Activated T-cell treated with anti-CD3 and anti-CD28 coated beads, Interleukin-2, amount 50 U/mL, for 4 hours (primary cell): ENCODE measurements around the gene HTR3A. TPM values are rescaled to one million over a fixed set of nuclear protein-coding genes. Genes with fewer than 3 reads are reported as not detected.
"Not testable (repeated sequence)": the region's sequence is repeated elsewhere in the genome, so short reads cannot be mapped to it uniquely, and the experiment has no call there.

Experiments used
- ATAC-seq, 2 donors: fragments of 200-7000 bp; cut with Tn5 transposase; one replicate each; pipeline ENCODE4 v1.10.0; 2021
- DNase-seq: peaks from one replicate; pipeline ENCODE4 v3.0.0-alpha.2; 2020
- H3K27me3 Mint-ChIP-seq: one replicate; pipeline ENCODE4 v1.8.0; 2021; ENCODE audit warnings: low read depth, mixed read lengths
- H3K36me3 Mint-ChIP-seq: one replicate; pipeline ENCODE4 v1.8.0; 2022; ENCODE audit warnings: mixed read lengths; ENCODE audit not compliant: insufficient read depth
- H3K4me1 Mint-ChIP-seq: one replicate; pipeline ENCODE4 v1.8.0; 2021; ENCODE audit warnings: low read depth, mixed read lengths
- H3K4me3 Mint-ChIP-seq: one replicate; pipeline ENCODE4 v1.8.0; 2021; ENCODE audit warnings: mild to moderate bottlenecking, moderate library complexity, mixed read lengths
- H3K9me3 Mint-ChIP-seq: one replicate; pipeline ENCODE4 v1.8.0; 2021; ENCODE audit warnings: mixed read lengths
- total RNA-seq, 3 donors: library from RNA; stranded (reverse); gene quantifications; one replicate each; pipeline ENCODE4 v1.2.1, GENCODE V29; 2021

HTR3A gene
- total RNA-seq = not detected

GRCh38 chr11:113974741-113975470 is at the start of gene HTR3A:
TSS of gene HTR3A (plus strand) at chr11:113975108. CDS start at chr11:113975326, 218 bp downstream.
- DNase-seq (no peak), ATAC-seq (no peak)
- no peaks in the 10 kb centered on the region for H3K27me3 Mint-ChIP-seq
- H3K36me3 Mint-ChIP-seq = no peaks in the 10 kb centered on the region
- H3K4me1 Mint-ChIP-seq = peaks cover 4% of the 10 kb centered on the region
- H3K4me3 Mint-ChIP-seq = no peak within 1 kb of the TSS
- H3K9me3 Mint-ChIP-seq = no peaks in the 10 kb centered on the region

DNA sequence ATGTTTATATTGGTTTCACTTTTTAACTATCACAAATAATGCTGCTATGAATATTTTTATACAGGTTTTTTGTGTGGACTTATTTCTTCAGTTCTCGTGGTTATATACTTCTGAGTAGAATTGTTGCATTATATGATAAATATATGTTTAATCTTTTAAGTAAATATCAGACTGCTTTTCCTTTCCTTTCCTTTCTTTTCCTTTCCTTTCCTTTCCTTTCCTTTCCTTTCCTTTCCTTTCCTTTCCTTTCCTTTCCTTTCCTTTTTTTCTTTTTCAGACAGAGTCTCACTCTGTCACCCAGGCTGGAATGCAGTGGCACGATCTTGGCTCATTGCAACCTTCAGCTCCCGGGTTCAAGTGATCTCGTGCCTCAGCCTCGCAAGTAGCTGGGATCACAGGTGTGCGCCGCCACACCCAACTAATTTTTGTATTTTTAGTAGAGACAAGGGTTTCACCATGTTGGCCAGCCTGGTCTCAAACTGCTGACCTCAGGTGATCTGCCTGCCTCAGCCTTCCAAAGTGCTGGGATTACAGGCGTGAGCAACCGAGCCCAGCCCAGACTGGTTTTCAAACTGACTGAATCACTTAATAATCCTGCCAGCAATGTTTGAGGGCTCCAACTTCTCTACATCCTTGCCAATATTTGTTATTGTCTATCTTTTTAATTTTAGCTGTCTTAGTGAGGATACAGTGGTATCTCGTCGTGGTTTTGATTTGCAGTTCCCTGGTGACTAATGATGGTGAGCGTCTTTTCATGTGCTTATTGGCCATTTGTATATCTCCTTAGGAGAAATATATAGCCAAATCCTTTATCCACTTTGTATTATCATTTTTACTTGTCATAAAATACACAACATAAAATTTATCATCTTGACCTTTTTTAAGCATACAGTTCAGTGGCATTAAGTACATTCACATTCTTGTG is 48.4 kb upstream of the HTR3A start:
- H3K27me3 Mint-ChIP-seq = peaks cover 17% of the 10 kb centered on the region
- H3K9me3 Mint-ChIP-seq = no peaks in the 10 kb centered on the region
- H3K4me1 Mint-ChIP-seq = no peaks in the 10 kb centered on the region
- ATAC-seq = no peak
- no peaks in the 10 kb centered on the region for H3K36me3 Mint-ChIP-seq
- H3K4me3 Mint-ChIP-seq = no peak overlapping the region
- DNase-seq = no peak

- no peak for ATAC-seq
- H3K27me3 Mint-ChIP-seq = peaks cover 21% of the 10 kb centered on the region
- H3K36me3 Mint-ChIP-seq = no peaks in the 10 kb centered on the region
- DNase-seq = no peak
- no peaks in the 10 kb centered on the region for H3K9me3 Mint-ChIP-seq
- H3K4me1 Mint-ChIP-seq = no peaks in the 10 kb centered on the region
- H3K4me3 Mint-ChIP-seq = no peak overlapping the region
Observed at GRCh38 chr11:113928311-113928710, 46.6 kb upstream of the HTR3A start.

DNA sequence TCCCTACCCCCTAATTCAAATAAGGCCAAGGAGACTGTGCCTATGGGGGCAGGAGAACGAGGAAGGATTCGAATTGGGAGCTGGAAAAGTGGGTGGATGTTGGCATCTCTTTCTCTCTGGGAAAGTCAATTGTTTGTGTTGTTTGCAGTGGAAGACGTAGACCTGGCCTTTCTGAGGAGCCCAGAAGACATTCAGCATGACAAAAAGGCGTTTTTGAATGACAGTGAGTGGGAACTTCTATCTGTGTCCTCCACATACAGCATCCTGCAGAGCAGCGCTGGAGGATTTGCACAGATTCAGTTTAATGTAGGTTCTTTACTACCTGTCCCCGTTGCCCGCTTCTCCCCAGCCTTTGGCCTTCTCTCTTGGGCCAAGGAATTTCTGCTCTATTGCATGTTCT is 42.1 kb upstream of the HTR3A start:
- no peak overlapping the region for H3K4me3 Mint-ChIP-seq
- no peaks in the 10 kb centered on the region for H3K9me3 Mint-ChIP-seq
- H3K36me3 Mint-ChIP-seq = no peaks in the 10 kb centered on the region
- peaks cover 7% of the 10 kb centered on the region for H3K4me1 Mint-ChIP-seq
- ATAC-seq (no peak), DNase-seq (no peak)
- H3K27me3 Mint-ChIP-seq = peaks cover 28% of the 10 kb centered on the region

DNA sequence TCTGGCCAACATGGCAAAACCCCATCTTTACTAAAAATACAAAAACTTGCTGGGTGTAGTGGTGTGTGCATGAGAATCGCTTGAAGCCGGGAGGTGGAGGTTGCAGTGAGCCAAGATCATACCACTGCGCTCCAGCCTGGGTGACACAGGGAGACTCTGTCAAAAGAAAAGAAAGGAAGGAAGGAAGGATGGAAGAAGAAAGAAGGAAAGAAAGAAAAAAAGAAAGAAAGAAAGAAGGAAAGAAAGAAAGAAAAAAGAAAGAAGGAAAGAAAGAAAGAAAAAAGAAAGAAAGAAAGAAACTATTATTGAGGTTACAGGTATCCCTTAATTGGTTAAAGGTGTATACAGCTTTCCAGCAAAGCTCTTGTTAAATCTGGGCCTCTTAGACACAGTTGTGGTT is 40.7 kb upstream of the HTR3A start:
- not testable (repeated sequence) for H3K4me3 Mint-ChIP-seq, H3K9me3 Mint-ChIP-seq, DNase-seq, H3K4me1 Mint-ChIP-seq, H3K36me3 Mint-ChIP-seq, ATAC-seq
- peaks cover 21% of the 10 kb centered on the region for H3K27me3 Mint-ChIP-seq

- H3K4me1 Mint-ChIP-seq = peaks cover 7% of the 10 kb centered on the region
- H3K9me3 Mint-ChIP-seq = no peaks in the 10 kb centered on the region
- ATAC-seq = no peak
- DNase-seq = no peak
- no peaks in the 10 kb centered on the region for H3K36me3 Mint-ChIP-seq
- no peak overlapping the region for H3K4me3 Mint-ChIP-seq
- H3K27me3 Mint-ChIP-seq = peaks cover 21% of the 10 kb centered on the region
Observed at GRCh38 chr11:113934761-113935160, 40.1 kb upstream of the HTR3A start.

- DNase-seq (no peak), ATAC-seq (no peak)
- peaks cover 16% of the 10 kb centered on the region for H3K27me3 Mint-ChIP-seq
- H3K36me3 Mint-ChIP-seq = no peaks in the 10 kb centered on the region
- H3K4me1 Mint-ChIP-seq = peaks cover 7% of the 10 kb centered on the region
- H3K9me3 Mint-ChIP-seq = no peaks in the 10 kb centered on the region
- H3K4me3 Mint-ChIP-seq = no peak overlapping the region
Observed at GRCh38 chr11:113935858-113936257, 39.0 kb upstream of the HTR3A start.

GRCh38 chr11:113937918-113938317 is 37.0 kb upstream of the HTR3A start:
- Mint-ChIP-seq H3K36me3 (no peaks in the 10 kb centered on the region), H3K4me3 (no peak overlapping the region), H3K9me3 (no peaks in the 10 kb centered on the region), H3K4me1 (peaks cover 7% of the 10 kb centered on the region), H3K27me3 (peaks cover 8% of the 10 kb centered on the region)
- DNase-seq (no peak), ATAC-seq (no peak)

GRCh38 chr11:113942256-113942655 is 32.7 kb upstream of the HTR3A start:
- Mint-ChIP-seq H3K27me3 (peaks cover 8% of the 10 kb centered on the region), H3K4me1 (no peaks in the 10 kb centered on the region), H3K4me3 (no peak overlapping the region), H3K36me3 (no peaks in the 10 kb centered on the region), H3K9me3 (no peaks in the 10 kb centered on the region)
- DNase-seq (no peak), ATAC-seq (no peak)

- not testable (repeated sequence) for H3K4me1 Mint-ChIP-seq, DNase-seq, H3K4me3 Mint-ChIP-seq, H3K36me3 Mint-ChIP-seq, H3K9me3 Mint-ChIP-seq, ATAC-seq
- peaks cover 12% of the 10 kb centered on the region for H3K27me3 Mint-ChIP-seq
Observed at GRCh38 chr11:113946162-113946561, 28.7 kb upstream of the HTR3A start.

GRCh38 chr11:113947994-113948393 is 26.9 kb upstream of the HTR3A start:
- DNase-seq (no peak), ATAC-seq (no peak)
- Mint-ChIP-seq H3K36me3 (no peaks in the 10 kb centered on the region), H3K4me1 (no peaks in the 10 kb centered on the region), H3K4me3 (no peak overlapping the region), H3K27me3 (peaks cover 19% of the 10 kb centered on the region), H3K9me3 (no peaks in the 10 kb centered on the region)

DNA sequence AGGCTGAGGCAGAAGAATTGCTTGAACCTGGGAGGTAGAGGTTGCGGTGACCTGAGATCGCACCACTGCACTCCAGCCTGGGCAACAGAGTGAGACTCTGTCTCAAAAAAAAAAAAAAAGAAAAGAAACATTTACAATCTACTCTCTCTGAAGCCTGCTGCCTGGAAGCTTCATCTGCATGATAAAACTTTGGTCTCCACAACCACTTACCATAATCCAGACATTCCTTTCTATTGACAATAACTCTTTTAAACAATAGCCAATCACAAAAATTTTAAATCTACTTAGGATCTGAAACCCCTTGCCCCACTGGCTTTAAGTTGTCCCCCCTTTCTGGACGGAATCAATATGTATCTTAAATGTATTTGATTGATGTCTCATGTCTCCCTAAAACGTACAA is 25.0 kb upstream of the HTR3A start:
- no peak for ATAC-seq

GRCh38 chr11:113951537-113951936 is 23.4 kb upstream of the HTR3A start:
- Mint-ChIP-seq H3K36me3 (no peaks in the 10 kb centered on the region), H3K9me3 (no peaks in the 10 kb centered on the region), H3K4me3 (no peak overlapping the region), H3K27me3 (peaks cover 21% of the 10 kb centered on the region), H3K4me1 (no peaks in the 10 kb centered on the region)
- ATAC-seq (no peak), DNase-seq (no peak)

More for the DNA sequence above, 25.0 kb upstream of the HTR3A start:
- H3K9me3 Mint-ChIP-seq = no peaks in the 10 kb centered on the region
- no peaks in the 10 kb centered on the region for H3K4me1 Mint-ChIP-seq
- peaks cover 25% of the 10 kb centered on the region for H3K27me3 Mint-ChIP-seq
- no peak overlapping the region for H3K4me3 Mint-ChIP-seq
- DNase-seq = no peak
- H3K36me3 Mint-ChIP-seq = no peaks in the 10 kb centered on the region

GRCh38 chr11:113952070-113952469 is 22.8 kb upstream of the HTR3A start:
- Mint-ChIP-seq H3K27me3 (peaks cover 19% of the 10 kb centered on the region), H3K4me1 (no peaks in the 10 kb centered on the region), H3K36me3 (no peaks in the 10 kb centered on the region), H3K9me3 (no peaks in the 10 kb centered on the region), H3K4me3 (no peak overlapping the region)
- ATAC-seq (no peak), DNase-seq (no peak)

- DNase-seq (no peak), ATAC-seq (no peak)
- Mint-ChIP-seq H3K27me3 (peaks cover 19% of the 10 kb centered on the region), H3K36me3 (no peaks in the 10 kb centered on the region), H3K9me3 (no peaks in the 10 kb centered on the region), H3K4me1 (no peaks in the 10 kb centered on the region), H3K4me3 (no peak overlapping the region)
Observed at GRCh38 chr11:113952588-113952987, 22.3 kb upstream of the HTR3A start.
